GM21367 (cell line): ENCODE data around the gene CSTPP1.
"Not testable (repeated sequence)": the region's sequence is repeated elsewhere in the genome, so short reads cannot be mapped to it uniquely, and the experiment has no call there.

Source experiments
- ATAC-seq: cut with Tn5 transposase; IDR thresholded peaks from one replicate; pipeline ENCODE4 v1.9.1; 2021; ENCODE audit not compliant: unreplicated experiment

The CSTPP1 gene

DNA sequence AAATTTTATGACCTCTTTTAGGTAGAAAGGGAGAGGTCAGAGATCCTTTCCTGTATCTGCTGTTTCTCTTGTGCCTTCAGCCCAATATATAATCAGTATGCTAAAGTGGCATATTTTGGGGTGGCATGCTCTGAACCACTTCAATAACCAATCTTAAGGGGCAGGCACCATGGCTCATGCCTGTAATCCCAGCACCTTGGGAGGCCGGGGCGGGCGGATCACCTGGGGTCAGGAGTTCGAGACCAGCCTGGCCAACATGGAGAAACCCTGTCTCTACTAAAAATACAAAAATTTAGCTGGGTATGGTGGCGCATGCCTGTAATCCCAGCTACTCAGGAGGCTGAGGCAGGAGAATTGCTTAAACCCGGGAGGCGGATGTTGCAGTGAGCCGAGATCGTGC lies 261.6 kb downstream of the CSTPP1 start:
- not testable (repeated sequence) for ATAC-seq

DNA sequence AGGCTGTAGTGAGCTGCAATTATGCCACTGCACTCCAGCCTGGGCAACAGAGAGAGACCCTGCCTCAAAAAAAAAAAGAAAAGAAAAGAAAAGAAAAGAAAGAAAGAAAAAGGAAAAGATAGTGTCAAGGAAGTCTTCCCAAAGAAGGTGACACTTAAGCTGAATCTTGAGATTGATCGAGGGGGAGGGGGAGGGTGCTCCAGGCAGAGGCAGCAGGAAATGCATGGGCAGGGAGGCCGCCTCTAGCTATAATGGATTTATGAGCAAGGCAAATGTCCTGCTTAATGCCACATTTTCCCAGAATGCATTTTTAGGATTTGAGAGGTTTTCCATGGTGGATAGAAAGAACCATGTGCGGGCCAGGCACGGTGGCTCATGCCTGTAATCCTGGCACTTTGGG lies 264.5 kb downstream of the CSTPP1 start:
- ATAC-seq = no peak

DNA sequence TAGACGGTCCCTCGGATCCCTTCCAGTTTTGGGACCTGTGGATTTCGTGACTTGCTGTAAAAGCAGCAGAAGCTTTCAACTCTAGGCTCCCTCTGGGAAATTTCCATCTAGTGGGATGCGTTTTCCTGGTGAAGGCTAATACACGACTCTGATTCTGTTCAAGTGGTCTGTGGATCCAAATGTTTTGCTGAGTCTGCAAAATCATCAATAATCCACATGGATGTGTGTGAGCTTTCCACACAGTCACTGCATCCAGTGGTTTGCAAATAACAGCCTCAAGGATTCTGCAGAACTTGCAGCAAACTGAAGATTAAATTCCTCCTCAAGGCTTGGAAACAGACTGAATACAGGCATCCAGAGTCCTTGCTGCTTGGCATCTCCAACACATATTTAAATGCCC lies 266.0 kb downstream of the CSTPP1 start:
- ATAC-seq = no peak

DNA sequence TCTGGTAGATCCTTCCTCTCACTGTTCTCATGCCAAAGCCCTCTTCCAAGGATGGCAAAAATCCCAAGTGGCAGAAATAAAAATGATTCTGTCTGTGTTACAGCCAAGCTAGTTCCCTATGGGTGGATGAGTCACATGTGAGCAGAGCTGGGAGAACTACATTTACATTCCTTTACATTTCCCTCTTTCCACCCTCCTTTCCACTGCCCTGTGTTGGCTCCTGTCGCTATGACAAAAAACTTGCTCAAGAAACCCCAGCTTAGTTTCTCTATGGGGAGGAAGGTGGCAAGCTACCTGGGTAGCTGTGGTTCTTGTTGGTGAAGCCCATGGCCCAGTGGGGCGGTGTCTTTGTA lies 268.1 kb downstream of the CSTPP1 start:
- ATAC-seq = no peak

DNA sequence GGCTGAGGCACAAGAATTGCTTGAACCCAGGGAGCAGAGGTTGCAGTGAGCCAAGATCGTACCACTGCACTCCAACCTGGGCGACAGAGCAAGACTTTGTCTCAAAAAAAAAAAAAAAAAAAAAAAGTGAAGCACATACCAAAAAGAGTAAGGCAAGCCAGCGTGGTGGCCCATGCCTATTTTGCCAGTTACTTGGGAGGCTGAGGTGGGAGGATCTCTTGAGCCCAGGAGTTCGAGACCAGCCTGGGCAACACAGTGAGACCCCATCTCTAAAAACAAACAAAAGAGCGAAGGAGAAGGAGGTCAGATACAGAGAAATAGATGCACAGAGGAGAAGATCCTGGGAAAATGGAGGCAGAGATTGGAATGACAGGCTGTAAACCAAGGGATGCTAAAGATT lies 270.0 kb downstream of the CSTPP1 start:
- not testable (repeated sequence) for ATAC-seq

DNA sequence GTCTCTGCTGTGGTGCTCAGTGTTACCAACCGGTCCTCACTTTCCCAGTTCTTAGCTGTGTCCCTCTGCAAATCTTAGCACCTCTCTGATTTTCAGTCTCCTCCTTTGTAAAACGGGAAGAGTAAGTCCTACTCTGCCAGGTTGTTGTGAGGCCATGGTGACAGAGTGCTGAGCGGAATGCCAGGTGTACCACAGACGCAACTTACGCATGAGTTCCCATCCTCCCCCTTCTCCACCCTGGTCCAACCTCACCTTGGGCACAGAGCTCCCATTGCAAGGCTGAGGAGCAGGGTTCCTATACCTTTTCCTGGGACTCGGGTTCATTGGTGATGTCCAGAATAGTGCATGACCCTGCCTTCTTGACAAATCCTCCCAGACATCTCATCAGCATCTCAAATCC lies 270.9 kb downstream of the CSTPP1 start:
- ATAC-seq = no peak

DNA sequence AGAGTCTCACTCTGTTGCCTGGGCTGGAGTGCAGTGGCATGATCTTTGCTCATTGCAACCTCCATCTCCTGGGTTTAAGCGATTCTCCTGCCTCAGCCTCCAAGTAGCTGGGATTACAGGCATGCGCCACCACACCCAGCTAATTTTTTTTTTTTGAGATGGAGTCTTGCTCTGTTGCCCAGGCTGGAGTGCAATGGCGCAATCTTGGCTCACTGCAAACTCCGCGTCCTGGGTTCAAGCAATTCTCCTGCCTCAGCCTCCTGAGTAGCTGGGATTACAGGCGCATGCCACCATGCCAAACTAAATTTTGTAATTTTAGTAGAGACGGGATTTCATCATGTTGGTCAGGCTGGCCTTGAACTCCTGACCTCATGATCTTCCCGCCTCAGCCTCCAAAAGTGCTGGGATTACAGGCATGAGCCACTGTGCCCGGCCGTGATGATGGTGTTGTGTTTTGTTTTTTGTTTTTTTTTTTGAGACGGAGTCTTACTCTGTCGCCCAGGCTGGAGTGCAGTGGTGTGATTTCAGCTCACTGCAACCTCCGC lies 271.5 kb downstream of the CSTPP1 start:
- ATAC-seq = not testable (repeated sequence)

DNA sequence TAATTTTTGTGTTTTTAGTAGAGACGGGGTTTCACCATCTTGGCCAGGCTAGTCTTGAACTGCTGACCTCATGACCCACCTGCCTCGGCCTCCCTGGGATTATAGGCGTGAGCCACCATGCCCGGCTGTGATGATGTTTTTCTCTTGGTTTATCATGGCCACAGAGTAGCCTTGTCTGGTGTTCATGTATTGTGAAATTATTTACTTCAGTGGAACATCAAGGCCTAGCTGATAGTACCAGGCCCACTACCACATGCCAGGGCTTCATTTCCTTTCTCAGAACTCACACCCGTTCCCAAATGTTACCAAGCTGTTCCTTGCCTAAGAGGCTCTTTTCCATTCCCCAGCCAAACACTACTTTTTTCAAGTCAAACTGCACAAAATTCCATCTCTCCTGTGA lies 272.1 kb downstream of the CSTPP1 start:
- ATAC-seq = no peak
